NT2/D1 (cell line): ENCODE measurements around the gene PRDX1.

Source experiments
- SUZ12 ChIP-seq: IDR thresholded peaks from 2 replicates; pipeline ENCODE4 v1.6.1; 2011; ENCODE audit not compliant: insufficient read length, insufficient read depth; ENCODE audit errors: extremely low read depth
- YY1 ChIP-seq: IDR thresholded peaks from 2 replicates; pipeline ENCODE4 v1.6.1; 2011; ENCODE audit not compliant: insufficient read length, insufficient read depth

DNA sequence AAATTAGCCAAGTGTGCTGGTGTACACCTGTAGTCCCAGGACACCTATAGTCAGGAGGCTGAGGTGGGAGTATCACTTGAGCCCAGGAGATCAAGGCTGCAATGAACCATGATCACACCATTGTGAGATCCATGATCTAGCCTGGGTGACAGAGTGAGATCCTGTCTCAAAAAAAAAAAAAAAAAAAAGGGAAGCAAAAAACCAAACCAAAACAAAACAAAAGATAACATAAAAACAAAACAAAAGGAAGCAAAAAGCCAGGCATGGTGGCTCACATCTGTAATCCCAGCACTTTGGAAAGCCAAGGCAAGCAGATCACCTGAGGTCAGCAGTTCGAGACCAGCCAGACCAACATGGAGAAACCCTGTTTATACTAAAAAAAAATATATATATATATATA, 19.5 kb upstream of the PRDX1 start:
- TF ChIP-seq SUZ12 (no peak), YY1 (no peak)
